PC-9 (cell line): Measurements from ENCODE around the gene MTERF4.

ENCODE experiments used
- EZH2 ChIP-seq: fragments of 200-600 bp; sonication (generic); IDR thresholded peaks from 2 replicates; pipeline ENCODE4 v1.8.0; 2017; ENCODE audit warnings: antibody characterized with exemption, low read depth
- TF ChIP-seq, protein P1 (sequence below): fragments of 200-600 bp; sonication (generic); conservative IDR thresholded peaks from 2 replicates; pipeline ENCODE4 v1.6.1; 2017; ENCODE audit warnings: mixed run types, antibody characterized with exemption, mild to moderate bottlenecking, moderate library complexity

DNA sequence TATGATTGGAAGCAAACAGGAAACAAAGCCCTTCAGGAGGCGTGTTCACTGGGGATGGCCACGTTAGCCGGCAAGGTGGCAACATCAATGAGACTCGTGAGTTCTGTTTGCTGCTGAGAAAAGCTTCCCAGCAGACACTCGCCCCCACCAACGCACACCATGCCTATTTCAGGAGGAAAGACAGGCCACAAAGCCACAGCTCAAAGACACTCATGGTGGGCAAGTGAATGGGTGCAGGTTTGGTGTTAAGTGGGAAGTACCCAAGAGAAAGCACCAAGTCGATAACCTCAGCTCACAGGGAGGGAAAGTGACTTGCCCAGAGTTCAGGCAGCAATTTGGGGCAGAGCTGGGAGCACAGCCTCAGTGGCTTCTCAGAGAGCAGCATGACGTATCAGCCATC lies 10.5 kb upstream of the MTERF4 start:
- TF ChIP-seq, protein P1, sequence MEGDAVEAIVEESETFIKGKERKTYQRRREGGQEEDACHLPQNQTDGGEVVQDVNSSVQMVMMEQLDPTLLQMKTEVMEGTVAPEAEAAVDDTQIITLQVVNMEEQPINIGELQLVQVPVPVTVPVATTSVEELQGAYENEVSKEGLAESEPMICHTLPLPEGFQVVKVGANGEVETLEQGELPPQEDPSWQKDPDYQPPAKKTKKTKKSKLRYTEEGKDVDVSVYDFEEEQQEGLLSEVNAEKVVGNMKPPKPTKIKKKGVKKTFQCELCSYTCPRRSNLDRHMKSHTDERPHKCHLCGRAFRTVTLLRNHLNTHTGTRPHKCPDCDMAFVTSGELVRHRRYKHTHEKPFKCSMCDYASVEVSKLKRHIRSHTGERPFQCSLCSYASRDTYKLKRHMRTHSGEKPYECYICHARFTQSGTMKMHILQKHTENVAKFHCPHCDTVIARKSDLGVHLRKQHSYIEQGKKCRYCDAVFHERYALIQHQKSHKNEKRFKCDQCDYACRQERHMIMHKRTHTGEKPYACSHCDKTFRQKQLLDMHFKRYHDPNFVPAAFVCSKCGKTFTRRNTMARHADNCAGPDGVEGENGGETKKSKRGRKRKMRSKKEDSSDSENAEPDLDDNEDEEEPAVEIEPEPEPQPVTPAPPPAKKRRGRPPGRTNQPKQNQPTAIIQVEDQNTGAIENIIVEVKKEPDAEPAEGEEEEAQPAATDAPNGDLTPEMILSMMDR, result no peak
- TF ChIP-seq EZH2, result no peak
